ENCODE data around the gene PCDH19. TPM values are rescaled to one million over a fixed set of nuclear protein-coding genes. Genes with fewer than 3 reads are reported as not detected.
"Not testable (repeated sequence)": the region's sequence is repeated elsewhere in the genome, so short reads cannot be mapped to it uniquely, and the experiment has no call there.

PCDH19 gene
- total and polyA plus RNA-seq, 8 donors: 0.08 to 0.44 (median 0.18) TPM

- intact Hi-C loops (cut with DNase I): no loop called here
- Histone ChIP-seq H3K36me3 (no peaks in the 10 kb centered on the region), H3K4me1 (no peaks in the 10 kb centered on the region), H3K4me3 (no peak overlapping the region), H3K27ac (no peak overlapping the region), H3K27me3 (peaks cover 0 to 19% (median 4%) of the 10 kb centered on the region in 4 donors), H3K9me3 (no peaks in the 10 kb centered on the region)
- ATAC-seq: no peak
- FAIRE-seq: no peak
- no peak for DNase-seq
- TF ChIP-seq CTCF (IDR thresholded peaks at IDR 0.05): no peak
These were observed 35.5 kb upstream of the PCDH19 start for GRCh38 chrX:100445593-100445992.

GRCh38 chrX:100441321-100441720, 31.2 kb upstream of the PCDH19 start:
- WGBS, 2 donors: 62 to 69% methylated on average over 7 of the region's 7 CpGs
- H3K27me3 ChIP-seq: peaks cover 0 to 24% (median 1%) of the 10 kb centered on the region in 4 donors
- H3K27ac ChIP-seq; H3K36me3 ChIP-seq; DNase-seq; H3K9me3 ChIP-seq; ATAC-seq; intact Hi-C loops (cut with DNase I); H3K4me3 ChIP-seq; H3K4me1 ChIP-seq; FAIRE-seq: not testable (repeated sequence)

- TF ChIP-seq CTCF (IDR thresholded peaks at IDR 0.05): no peak
- Histone ChIP-seq H3K27ac (no peak overlapping the region), H3K27me3 (peaks cover 0 to 22% (median 1%) of the 10 kb centered on the region in 4 donors), H3K4me1 (no peaks in the 10 kb centered on the region), H3K9me3 (no peaks in the 10 kb centered on the region), H3K36me3 (no peaks in the 10 kb centered on the region), H3K4me3 (no peak overlapping the region)
- intact Hi-C loops (cut with DNase I): no loop called here
- no peak for FAIRE-seq
- DNase-seq: no peak
- no peak for ATAC-seq
- WGBS, 2 donors: 62 to 70% methylated on average over 2 of the region's 2 CpGs
These were observed 29.9 kb upstream of the PCDH19 start for GRCh38 chrX:100440006-100440405.

GRCh38 chrX:100435726-100436125, 25.7 kb upstream of the PCDH19 start:
- Histone ChIP-seq H3K4me1 (no peaks in the 10 kb centered on the region), H3K27ac (no peak overlapping the region), H3K36me3 (no peaks in the 10 kb centered on the region), H3K4me3 (no peak overlapping the region), H3K27me3 (peaks cover 0 to 16% (median 0%) of the 10 kb centered on the region in 4 donors), H3K9me3 (no peaks in the 10 kb centered on the region)
- no peak for FAIRE-seq
- DNase-seq: no peak
- intact Hi-C loops (cut with DNase I): no loop called here
- TF ChIP-seq CTCF (IDR thresholded peaks at IDR 0.05): no peak
- no peak for ATAC-seq

- WGBS, 2 donors: 48 to 49% methylated on average over 4 of the region's 4 CpGs
- H3K36me3 ChIP-seq: no peaks in the 10 kb centered on the region
- intact Hi-C loops (cut with DNase I): no loop called here
- H3K27ac ChIP-seq: no peak overlapping the region
- H3K4me1 ChIP-seq: no peaks in the 10 kb centered on the region
- TF ChIP-seq CTCF (IDR thresholded peaks at IDR 0.05): no peak
- no peaks in the 10 kb centered on the region for H3K9me3 ChIP-seq
- DNase-seq (no peak), FAIRE-seq (no peak), ATAC-seq (no peak)
- peaks cover 0 to 11% (median 2%) of the 10 kb centered on the region in 4 donors for H3K27me3 ChIP-seq
- H3K4me3 ChIP-seq: no peak overlapping the region
These were observed 13.9 kb upstream of the PCDH19 start for GRCh38 chrX:100424012-100424411.

GRCh38 chrX:100418556-100418955, 8.5 kb upstream of the PCDH19 start:
- Histone ChIP-seq H3K9me3 (no peaks in the 10 kb centered on the region), H3K4me3 (no peak overlapping the region), H3K27ac (no peak overlapping the region), H3K4me1 (no peaks in the 10 kb centered on the region), H3K36me3 (no peaks in the 10 kb centered on the region), H3K27me3 (peaks cover 0 to 13% (median 2%) of the 10 kb centered on the region in 4 donors)
- no peak for FAIRE-seq
- 47 to 49% methylated on average over 2 of the region's 2 CpGs for WGBS, 2 donors
- intact Hi-C loops (cut with DNase I): no loop called here
- TF ChIP-seq CTCF (IDR thresholded peaks at IDR 0.05): no peak
- DNase-seq: no peak
- ATAC-seq: no peak

Measured in pancreas (tissue), 10 donors.